Sigmoid colon (tissue), 4 donors: ENCODE data around the gene DBF4.

ENCODE experiments used
- EP300 ChIP-seq, 4 donors: sonication (generic); formaldehyde crosslinking; IDR thresholded peaks; one replicate each; pipeline ENCODE4 v1.6.1; 2017; ENCODE audit warnings: antibody characterized with exemption in 4 of 4
- TF ChIP-seq, protein P1 (sequence below), 4 experiments: fragments of 450-650 bp in 3 of 4; fragments of 200-600 bp in 1 of 4; IDR thresholded peaks; one replicate each; pipeline ENCODE4 v1.5.1; 2016 to 2019; ENCODE audit warnings: antibody characterized with exemption in 4 of 4, mild to moderate bottlenecking in 3 of 4, moderate library complexity in 2 of 4

DNA sequence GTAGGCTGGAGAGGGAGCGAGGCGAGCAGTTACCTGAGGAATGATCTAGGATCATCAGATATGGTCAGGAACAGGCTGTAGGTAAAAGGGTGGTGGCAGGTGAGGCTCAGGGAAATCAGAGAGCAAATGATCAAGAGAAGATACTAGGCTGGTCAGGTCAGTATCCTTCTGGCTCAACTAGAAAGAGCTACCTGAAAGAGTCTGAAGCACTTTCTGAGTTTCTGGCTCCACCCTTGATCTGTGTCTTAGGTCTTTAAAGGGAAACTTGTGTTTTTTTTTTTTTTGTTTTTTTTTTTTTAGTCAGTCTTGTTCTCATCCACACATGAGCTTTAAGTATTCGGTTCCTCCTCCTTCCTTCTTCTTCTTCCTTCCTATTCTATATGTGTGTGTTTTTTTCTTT lies 68.3 kb downstream of the DBF4 start:
- TF ChIP-seq EP300 (IDR thresholded peaks at IDR 0.05), result no peak
- TF ChIP-seq, protein P1, sequence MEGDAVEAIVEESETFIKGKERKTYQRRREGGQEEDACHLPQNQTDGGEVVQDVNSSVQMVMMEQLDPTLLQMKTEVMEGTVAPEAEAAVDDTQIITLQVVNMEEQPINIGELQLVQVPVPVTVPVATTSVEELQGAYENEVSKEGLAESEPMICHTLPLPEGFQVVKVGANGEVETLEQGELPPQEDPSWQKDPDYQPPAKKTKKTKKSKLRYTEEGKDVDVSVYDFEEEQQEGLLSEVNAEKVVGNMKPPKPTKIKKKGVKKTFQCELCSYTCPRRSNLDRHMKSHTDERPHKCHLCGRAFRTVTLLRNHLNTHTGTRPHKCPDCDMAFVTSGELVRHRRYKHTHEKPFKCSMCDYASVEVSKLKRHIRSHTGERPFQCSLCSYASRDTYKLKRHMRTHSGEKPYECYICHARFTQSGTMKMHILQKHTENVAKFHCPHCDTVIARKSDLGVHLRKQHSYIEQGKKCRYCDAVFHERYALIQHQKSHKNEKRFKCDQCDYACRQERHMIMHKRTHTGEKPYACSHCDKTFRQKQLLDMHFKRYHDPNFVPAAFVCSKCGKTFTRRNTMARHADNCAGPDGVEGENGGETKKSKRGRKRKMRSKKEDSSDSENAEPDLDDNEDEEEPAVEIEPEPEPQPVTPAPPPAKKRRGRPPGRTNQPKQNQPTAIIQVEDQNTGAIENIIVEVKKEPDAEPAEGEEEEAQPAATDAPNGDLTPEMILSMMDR (IDR thresholded peaks at IDR 0.05), result no peak
